Activated CD4-positive, alpha-beta T cell treated with anti-CD3 and anti-CD28 coated beads, Interleukin-2, amount 50 U/mL, for 16 hours (primary cell): ENCODE measurements around the gene HDDC2.

ENCODE experiments used
- DNase-seq: peaks from one replicate; pipeline ENCODE4 v3.0.0-alpha.2; 2020

The HDDC2 gene

DNA sequence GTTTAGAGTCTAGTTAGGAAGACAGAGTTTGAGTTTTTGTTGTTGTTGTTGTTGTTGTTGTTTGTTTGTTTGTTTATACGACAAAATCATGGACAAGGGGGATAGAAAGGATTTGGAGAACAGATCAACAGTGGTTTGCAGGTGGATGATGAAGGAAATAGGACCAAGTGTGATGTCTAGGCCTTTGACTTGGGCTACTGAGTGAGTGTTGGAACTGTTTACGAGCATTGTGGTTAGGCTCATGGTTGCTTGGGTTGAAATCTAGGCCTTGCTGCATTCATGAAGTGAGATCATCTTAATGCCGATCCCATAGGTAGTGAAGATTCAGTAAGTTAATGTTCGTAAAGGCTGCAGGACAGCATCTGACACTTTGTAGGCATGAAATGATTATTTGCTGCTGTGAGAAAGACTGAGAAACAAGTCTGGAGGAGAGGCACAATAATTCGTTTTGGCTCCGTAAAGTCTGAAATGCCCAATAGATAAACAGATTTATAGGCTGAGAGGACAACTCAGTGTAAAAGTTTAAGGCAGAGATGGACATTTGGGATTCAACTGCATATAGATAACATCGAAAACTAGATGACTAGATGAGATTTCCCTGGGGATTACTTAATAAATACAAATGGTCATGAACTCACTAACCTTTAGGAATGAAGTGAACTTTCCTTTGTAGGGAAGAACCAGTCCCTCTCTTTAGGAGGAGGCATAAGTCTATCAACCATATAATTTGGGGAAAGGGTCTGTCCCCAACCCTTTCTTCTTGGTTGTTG lies 70.0 kb downstream of the HDDC2 start:
- DNase-seq, result no peak

DNA sequence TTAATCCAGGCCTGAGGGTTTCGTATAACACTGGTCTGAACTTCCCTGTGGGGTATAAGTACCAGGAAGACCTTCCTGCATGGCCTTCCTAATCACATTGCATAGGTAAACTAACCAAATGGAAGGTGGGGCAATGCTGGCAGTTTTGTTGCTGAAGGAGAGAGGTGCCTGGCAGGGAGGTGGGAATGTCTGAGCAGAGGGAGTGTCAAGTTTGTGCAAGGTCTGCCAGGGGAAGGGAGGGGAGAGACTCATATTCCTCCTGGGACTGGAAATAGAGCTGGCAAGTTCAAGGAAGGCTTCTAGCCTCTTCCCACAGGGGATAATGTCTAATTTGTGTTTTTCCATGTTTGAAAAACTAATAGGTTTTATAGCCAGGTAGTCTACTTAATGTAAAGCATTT lies 70.6 kb downstream of the HDDC2 start:
- DNase-seq, result no peak

DNA sequence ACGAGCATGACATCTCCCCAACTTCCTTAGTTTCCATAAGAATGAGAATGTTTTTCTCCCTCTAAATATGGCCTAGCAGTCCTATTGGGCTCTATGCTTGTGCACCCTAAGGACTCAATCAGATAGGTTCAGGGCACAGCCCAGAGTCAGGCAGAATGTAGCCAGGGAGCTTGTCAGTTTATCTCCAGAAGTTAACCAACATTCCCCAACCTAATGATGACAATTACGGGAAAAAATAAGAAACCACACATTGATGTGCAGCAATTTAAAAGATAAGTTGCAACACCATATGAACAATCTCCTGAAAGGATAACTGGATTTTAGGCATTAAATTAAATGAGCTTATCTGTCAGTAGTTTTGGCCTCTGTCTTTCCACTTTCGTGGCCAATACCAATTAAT lies 71.1 kb downstream of the HDDC2 start:
- DNase-seq, result no peak

DNA sequence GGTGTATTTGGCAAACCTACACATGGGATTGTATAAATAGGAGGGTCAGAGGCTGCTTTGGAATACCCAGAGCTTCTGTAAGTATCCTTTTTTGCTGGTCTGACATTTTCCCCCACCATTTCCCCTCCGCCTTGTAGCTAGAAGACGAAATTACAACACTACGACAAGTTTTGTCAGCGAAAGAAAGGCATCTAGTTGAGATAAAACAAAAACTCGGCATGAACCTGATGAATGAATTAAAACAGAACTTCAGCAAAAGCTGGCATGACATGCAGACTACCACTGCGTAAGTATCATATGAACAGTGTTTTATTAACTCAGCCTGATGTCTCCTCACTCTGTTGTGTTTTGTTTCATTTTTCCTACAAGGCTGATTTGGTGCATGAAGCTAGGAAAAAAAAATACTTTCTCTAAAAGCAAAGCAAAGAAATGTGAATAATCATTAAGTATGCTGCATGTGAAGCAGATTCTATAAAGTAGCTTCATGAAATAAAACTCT lies 72.7 kb downstream of the HDDC2 start:
- no peak for DNase-seq

DNA sequence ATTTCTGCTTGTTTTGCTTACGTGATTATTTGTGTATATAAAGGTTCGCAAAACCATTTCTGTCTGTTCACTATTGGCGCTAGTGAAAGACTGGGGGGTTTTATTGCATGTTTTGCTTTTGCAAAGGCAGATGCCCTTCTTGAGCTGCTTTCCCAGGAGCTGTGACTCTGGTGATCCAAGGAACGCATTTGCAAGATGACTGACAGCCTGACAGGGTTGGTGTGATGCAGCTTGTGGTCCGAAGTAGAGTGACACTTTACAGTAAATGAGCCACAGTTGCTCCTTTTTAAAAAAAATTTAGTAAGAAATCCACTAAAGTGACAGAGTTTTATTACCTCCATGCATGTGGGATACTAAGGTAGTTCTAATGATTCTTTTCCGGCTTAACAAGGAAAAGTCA lies 74.5 kb downstream of the HDDC2 start:
- no peak for DNase-seq
